ENCODE measurements around the gene NEAT1. TPM values are rescaled to one million over a fixed set of nuclear protein-coding genes. Genes with fewer than 3 reads are reported as not detected.
A peak's percentile ranks its signal among the peaks of the same experiment; 100 is the strongest.

The NEAT1 gene
- total and polyA plus RNA-seq, 9 of the 15 experiments (the other 6 are each of a cell fraction or from before 2014, with no cell fraction given), result 20.1 to 389 (median 62.8) TPM

GRCh38 chr11:65426839-65427690 lies 4.5 kb downstream of the NEAT1 start (continued):
- TF ChIP-seq CBX1 (IDR thresholded peaks at IDR 0.05; ENCODE audit: low read depth) (peak; percentile 64), SMC3 (conservative IDR thresholded peaks at IDR 0.05; ENCODE audit: insufficient read depth, low read depth, low read length) (peak; percentile 0; the same call in 1 of the 2 replicates), STAT5A (IDR thresholded peaks at IDR 0.05; ENCODE audit: borderline replicate concordance, low read length) (peak; percentile 31; the same call in 1 of the 2 replicates), ZNF175 (CRISPR knock-in tag; IDR thresholded peaks at IDR 0.05; ENCODE audit: low read depth) (no peak), TAF9B (IDR thresholded peaks at IDR 0.05; ENCODE audit: partially characterized antibody) (no peak), POLR2AphosphoS2 (IDR thresholded peaks at IDR 0.05; ENCODE audit: low read length) (peak; percentile 50), ZNF253 (CRISPR knock-in tag; conservative IDR thresholded peaks at IDR 0.05) (peak; percentile 90), ZBTB8A (IDR thresholded peaks at IDR 0.05; ENCODE audit: partially characterized antibody) (no peak), SNIP1 (IDR thresholded peaks at IDR 0.05; ENCODE audit: low read depth) (no peak), ZNF695 (CRISPR knock-in tag; IDR thresholded peaks at IDR 0.05) (peak; percentile 84), CXXC5 (CRISPR knock-in tag; IDR thresholded peaks at IDR 0.05) (0 out of 2 replicates have a peak, but pooled peaks have one; percentile 12), YY1 (IDR thresholded peaks at IDR 0.05; ENCODE audit: borderline replicate concordance in 1 of 3, control insufficient read depth in 1 of 3, extremely low read depth in 1 of 3, insufficient read depth in 3 of 3, insufficient read length in 1 of 3, insufficient replicate concordance in 2 of 3, low read depth in 1 of 3, low read length in 2 of 3) (peak in 1 of 3 experiments; percentile 54), PYGO2 (tag; IDR thresholded peaks at IDR 0.05) (peak; percentile 58; the same call in 1 of the 2 replicates), ZNF354B (CRISPR knock-in tag; IDR thresholded peaks at IDR 0.05) (peak; percentile 19), PTBP1 (IDR thresholded peaks at IDR 0.05; ENCODE audit: low read depth, low read length) (peak; percentile 89; the same call in 1 of the 2 replicates), PHF8 (IDR thresholded peaks at IDR 0.05; ENCODE audit: borderline replicate concordance, low read length) (peak; percentile 9; the same call in 1 of the 2 replicates), ASH1L (IDR thresholded peaks at IDR 0.05; ENCODE audit: borderline replicate concordance, low read depth, partially characterized antibody) (no peak), ZNF507 (tag; conservative IDR thresholded peaks at IDR 0.05) (no peak), NELFE (IDR thresholded peaks at IDR 0.05; ENCODE audit: insufficient read depth, insufficient read length) (peak; percentile 54), AFF4 (CRISPR knock-in tag; IDR thresholded peaks at IDR 0.05) (peak; percentile 70; the same call in 1 of the 2 replicates), FOXP4 (CRISPR knock-in tag; IDR thresholded peaks at IDR 0.05; ENCODE audit: borderline replicate concordance) (peak; percentile 18)

Data from K562 (cell line).